ENCODE data around the gene MAP4.
"Not testable (repeated sequence)": the region's sequence is repeated elsewhere in the genome, so short reads cannot be mapped to it uniquely, and the experiment has no call there.

DNA sequence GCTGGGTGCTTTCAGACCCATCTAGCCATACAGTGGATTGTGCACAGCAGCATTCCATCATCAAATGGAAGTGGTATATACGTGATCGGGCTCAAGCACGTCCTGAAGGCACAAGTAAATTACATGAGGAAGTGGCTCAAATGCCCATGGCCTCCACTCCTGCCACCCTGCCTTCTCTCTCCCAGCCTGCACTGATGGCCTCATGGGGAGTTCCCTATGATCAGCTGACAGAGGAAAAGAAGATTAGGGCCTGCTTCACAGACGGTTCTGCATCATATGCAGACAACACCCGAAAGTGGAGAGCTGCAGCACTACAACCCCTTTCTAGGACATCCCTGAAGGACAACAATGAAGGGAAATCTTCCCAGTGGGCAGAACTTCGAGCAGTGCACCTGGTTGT is 8.2 kb downstream of the MAP4 start:
- TF ChIP-seq, protein P1, sequence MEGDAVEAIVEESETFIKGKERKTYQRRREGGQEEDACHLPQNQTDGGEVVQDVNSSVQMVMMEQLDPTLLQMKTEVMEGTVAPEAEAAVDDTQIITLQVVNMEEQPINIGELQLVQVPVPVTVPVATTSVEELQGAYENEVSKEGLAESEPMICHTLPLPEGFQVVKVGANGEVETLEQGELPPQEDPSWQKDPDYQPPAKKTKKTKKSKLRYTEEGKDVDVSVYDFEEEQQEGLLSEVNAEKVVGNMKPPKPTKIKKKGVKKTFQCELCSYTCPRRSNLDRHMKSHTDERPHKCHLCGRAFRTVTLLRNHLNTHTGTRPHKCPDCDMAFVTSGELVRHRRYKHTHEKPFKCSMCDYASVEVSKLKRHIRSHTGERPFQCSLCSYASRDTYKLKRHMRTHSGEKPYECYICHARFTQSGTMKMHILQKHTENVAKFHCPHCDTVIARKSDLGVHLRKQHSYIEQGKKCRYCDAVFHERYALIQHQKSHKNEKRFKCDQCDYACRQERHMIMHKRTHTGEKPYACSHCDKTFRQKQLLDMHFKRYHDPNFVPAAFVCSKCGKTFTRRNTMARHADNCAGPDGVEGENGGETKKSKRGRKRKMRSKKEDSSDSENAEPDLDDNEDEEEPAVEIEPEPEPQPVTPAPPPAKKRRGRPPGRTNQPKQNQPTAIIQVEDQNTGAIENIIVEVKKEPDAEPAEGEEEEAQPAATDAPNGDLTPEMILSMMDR (IDR thresholded peaks at IDR 0.05; ENCODE audit: extremely low read depth in 1 of 2, insufficient read depth in 1 of 2, low read depth in 1 of 2, low read length in 2 of 2): not testable (repeated sequence)
- TF ChIP-seq EZH2 (IDR thresholded peaks at IDR 0.05; ENCODE audit: borderline replicate concordance, low read depth, low read length, severe bottlenecking); POLR2A (IDR thresholded peaks at IDR 0.05; ENCODE audit: low read depth, low read length): not testable (repeated sequence)

All from endothelial cell of umbilical vein (primary cell).